ENCODE measurements around the gene GALNT9. TPM values are rescaled to one million over a fixed set of nuclear protein-coding genes. Genes with fewer than 3 reads are reported as not detected.
"Not testable (repeated sequence)": the region's sequence is repeated elsewhere in the genome, so short reads cannot be mapped to it uniquely, and the experiment has no call there.

GALNT9 gene
- total RNA-seq, 2 experiments from 2014 or later: not detected

GRCh38 chr12:132243596-132244310 is 85.6 kb downstream of the GALNT9 start:
- peaks cover 1% of the 10 kb centered on the region for H3K27me3 Mint-ChIP-seq
- no peak overlapping the region for H3K4me3 Mint-ChIP-seq
- H3K36me3 Mint-ChIP-seq (ENCODE audit: low read depth): no peaks in the 10 kb centered on the region
- no peaks in the 10 kb centered on the region for H3K4me1 Mint-ChIP-seq
- no peak for DNase-seq
- H3K27ac Mint-ChIP-seq: peak overlapping the region; percentile 60
- CTCF ChIA-PET: no interaction called here
- peaks cover 3% of the 10 kb centered on the region for H3K9me3 Mint-ChIP-seq
- POLR2A ChIA-PET: no interaction called here

- CTCF ChIA-PET; H3K27ac Mint-ChIP-seq; DNase-seq; H3K9me3 Mint-ChIP-seq; POLR2A ChIA-PET; H3K36me3 Mint-ChIP-seq (ENCODE audit: low read depth); H3K4me3 Mint-ChIP-seq; H3K4me1 Mint-ChIP-seq; H3K27me3 Mint-ChIP-seq: not testable (repeated sequence)
Measured at GRCh38 chr12:132243171-132243570, 86.2 kb downstream of the GALNT9 start.

GRCh38 chr12:132240669-132241007 is 88.8 kb downstream of the GALNT9 start:
- H3K4me3 Mint-ChIP-seq; CTCF ChIA-PET; POLR2A ChIA-PET; H3K27ac Mint-ChIP-seq; H3K4me1 Mint-ChIP-seq; H3K9me3 Mint-ChIP-seq; H3K27me3 Mint-ChIP-seq; H3K36me3 Mint-ChIP-seq (ENCODE audit: low read depth); DNase-seq: not testable (repeated sequence)

- Mint-ChIP-seq H3K27ac (no peak overlapping the region), H3K36me3 (ENCODE audit: low read depth) (no peaks in the 10 kb centered on the region), H3K4me1 (no peaks in the 10 kb centered on the region), H3K4me3 (no peak overlapping the region), H3K9me3 (peaks cover 3% of the 10 kb centered on the region), H3K27me3 (no peaks in the 10 kb centered on the region)
- no peak for DNase-seq
- CTCF ChIA-PET: no interaction called here
- POLR2A ChIA-PET: no interaction called here
Measured at GRCh38 chr12:132239796-132240668, 89.4 kb downstream of the GALNT9 start.

GRCh38 chr12:132239392-132239791 is 90.0 kb downstream of the GALNT9 start:
- DNase-seq: no peak
- Mint-ChIP-seq H3K4me3 (no peak overlapping the region), H3K36me3 (ENCODE audit: low read depth) (no peaks in the 10 kb centered on the region), H3K27me3 (no peaks in the 10 kb centered on the region), H3K4me1 (no peaks in the 10 kb centered on the region), H3K9me3 (peaks cover 3% of the 10 kb centered on the region), H3K27ac (no peak overlapping the region)
- CTCF ChIA-PET: no interaction called here
- POLR2A ChIA-PET: no interaction called here

- H3K4me1 Mint-ChIP-seq: no peaks in the 10 kb centered on the region
- CTCF ChIA-PET: interaction anchor here (0.7 kb wide), 1 partner anchor 87 kb away, joined by 3 read pairs; no protein-coding TSS in a partner anchor
Measured at GRCh38 chr12:132238884-132239283, 90.5 kb downstream of the GALNT9 start.

GRCh38 chr12:132238488-132238854 is 90.9 kb downstream of the GALNT9 start:
- POLR2A ChIA-PET: no interaction called here
- no peaks in the 10 kb centered on the region for H3K36me3 Mint-ChIP-seq (ENCODE audit: low read depth)

More at GRCh38 chr12:132238884-132239283, 90.5 kb downstream of the GALNT9 start:
- DNase-seq: no peak
- Mint-ChIP-seq H3K27ac (no peak overlapping the region), H3K4me3 (no peak overlapping the region), H3K9me3 (peaks cover 3% of the 10 kb centered on the region), H3K27me3 (no peaks in the 10 kb centered on the region), H3K36me3 (ENCODE audit: low read depth) (no peaks in the 10 kb centered on the region)
- POLR2A ChIA-PET: no interaction called here

GRCh38 chr12:132237772-132238487 is 91.5 kb downstream of the GALNT9 start:
- no peaks in the 10 kb centered on the region for H3K4me1 Mint-ChIP-seq
- H3K36me3 Mint-ChIP-seq (ENCODE audit: low read depth): no peaks in the 10 kb centered on the region
- H3K4me3 Mint-ChIP-seq: no peak overlapping the region
- H3K9me3 Mint-ChIP-seq: no peaks in the 10 kb centered on the region
- H3K27me3 Mint-ChIP-seq: no peaks in the 10 kb centered on the region
- DNase-seq: no peak
- H3K27ac Mint-ChIP-seq: no peak overlapping the region
- POLR2A ChIA-PET: no interaction called here
- CTCF ChIA-PET: no interaction called here

More at GRCh38 chr12:132238488-132238854, 90.9 kb downstream of the GALNT9 start:
- no peak overlapping the region for H3K4me3 Mint-ChIP-seq
- H3K27ac Mint-ChIP-seq: no peak overlapping the region
- DNase-seq: no peak
- H3K27me3 Mint-ChIP-seq: no peaks in the 10 kb centered on the region
- CTCF ChIA-PET: interaction anchor here (0.7 kb wide), 1 partner anchor 87 kb away, joined by 3 read pairs; no protein-coding TSS in a partner anchor
- no peaks in the 10 kb centered on the region for H3K9me3 Mint-ChIP-seq
- H3K4me1 Mint-ChIP-seq: no peaks in the 10 kb centered on the region

- POLR2A ChIA-PET: no interaction called here
- Mint-ChIP-seq H3K4me1 (no peaks in the 10 kb centered on the region), H3K4me3 (no peak overlapping the region), H3K27me3 (no peaks in the 10 kb centered on the region), H3K36me3 (ENCODE audit: low read depth) (no peaks in the 10 kb centered on the region), H3K27ac (no peak overlapping the region), H3K9me3 (no peaks in the 10 kb centered on the region)
- CTCF ChIA-PET: no interaction called here
- DNase-seq: no peak
Measured at GRCh38 chr12:132236930-132237771, 92.2 kb downstream of the GALNT9 start.

- Mint-ChIP-seq H3K9me3 (no peaks in the 10 kb centered on the region), H3K4me1 (no peaks in the 10 kb centered on the region), H3K4me3 (no peak overlapping the region), H3K36me3 (ENCODE audit: low read depth) (no peaks in the 10 kb centered on the region), H3K27ac (no peak overlapping the region), H3K27me3 (no peaks in the 10 kb centered on the region)
- DNase-seq: no peak
- ChIA-PET CTCF (no interaction called here), POLR2A (no interaction called here)
Measured at GRCh38 chr12:132236129-132236929, 93.1 kb downstream of the GALNT9 start.

GRCh38 chr12:132235116-132235820 is 94.1 kb downstream of the GALNT9 start:
- peak overlapping the region; percentile 57 for H3K27ac Mint-ChIP-seq
- no peaks in the 10 kb centered on the region for H3K27me3 Mint-ChIP-seq
- ChIA-PET CTCF (no interaction called here), POLR2A (no interaction called here)
- no peaks in the 10 kb centered on the region for H3K36me3 Mint-ChIP-seq (ENCODE audit: low read depth)
- H3K9me3 Mint-ChIP-seq: no peaks in the 10 kb centered on the region
- H3K4me1 Mint-ChIP-seq: no peaks in the 10 kb centered on the region
- DNase-seq: no peak
- no peak overlapping the region for H3K4me3 Mint-ChIP-seq

GRCh38 chr12:132230381-132230780 is 99.0 kb downstream of the GALNT9 start:
- Mint-ChIP-seq H3K9me3 (no peaks in the 10 kb centered on the region), H3K36me3 (ENCODE audit: low read depth) (no peaks in the 10 kb centered on the region), H3K4me3 (no peak overlapping the region), H3K27ac (no peak overlapping the region), H3K4me1 (no peaks in the 10 kb centered on the region), H3K27me3 (peaks cover 5% of the 10 kb centered on the region)
- POLR2A ChIA-PET: no interaction called here
- DNase-seq: no peak
- CTCF ChIA-PET: no interaction called here

Measured in activated CD4-positive, alpha-beta T cell treated with anti-CD3 and anti-CD28 coated beads, Interleukin-2, amount 10 ng/mL, durations not matched to agents 7 days and 5 days (primary cell).